HG02938 (cell line): ENCODE measurements around the gene POLR2C.

Experiments used
- ATAC-seq: cut with Tn5 transposase; IDR thresholded peaks from one replicate; pipeline ENCODE4 v1.9.1; 2021; ENCODE audit warnings: mild to moderate bottlenecking, moderate library complexity; ENCODE audit not compliant: unreplicated experiment

The POLR2C gene

GRCh38 chr16:57447186-57447962, 15.1 kb upstream of the POLR2C start, which contains the start of the genes CIAPIN1 and COQ9:
CIAPIN1 (minus strand) TSS chr16:57447385; CDS start chr16:57440928, 6,457 bp downstream.
COQ9 (plus strand) TSS chr16:57447479; CDS start chr16:57447506, 27 bp downstream.
- ATAC-seq = peak; percentile 93

- ATAC-seq = no peak
Observed at GRCh38 chr16:57452021-57452420, 10.5 kb upstream of the POLR2C start.

- no peak for ATAC-seq
Observed at GRCh38 chr16:57462978-57463362, 491 bp downstream of the POLR2C start.

GRCh38 chr16:57464523-57464922, 2.0 kb downstream of the POLR2C start:
- ATAC-seq = no peak

- ATAC-seq = no peak
Observed at GRCh38 chr16:57468346-57468745, 5.9 kb downstream of the POLR2C start.

- ATAC-seq = no peak
Observed at GRCh38 chr16:57469046-57469445, 6.6 kb downstream of the POLR2C start.

GRCh38 chr16:57469917-57470470, 7.5 kb downstream of the POLR2C start:
- ATAC-seq = no peak

- ATAC-seq = no peak
Observed at GRCh38 chr16:57470711-57471110, 8.2 kb downstream of the POLR2C start.

- no peak for ATAC-seq
Observed at GRCh38 chr16:57471209-57471608, 8.7 kb downstream of the POLR2C start.

- no peak for ATAC-seq
Observed at GRCh38 chr16:57471852-57472664, 9.6 kb downstream of the POLR2C start.

GRCh38 chr16:57472665-57473060, 10.2 kb downstream of the POLR2C start:
- no peak for ATAC-seq

GRCh38 chr16:57473176-57473840, 10.8 kb downstream of the POLR2C start:
- no peak for ATAC-seq

GRCh38 chr16:57473906-57474305, 11.4 kb downstream of the POLR2C start:
- no peak for ATAC-seq

- no peak for ATAC-seq
Observed at GRCh38 chr16:57474671-57475661, 12.5 kb downstream of the POLR2C start.

GRCh38 chr16:57475711-57476339, 13.3 kb downstream of the POLR2C start:
- peak; percentile 85 for ATAC-seq

- ATAC-seq = no peak
Observed at GRCh38 chr16:57476546-57477410, 14.3 kb downstream of the POLR2C start.

- ATAC-seq = no peak
Observed at GRCh38 chr16:57477531-57478202, 15.2 kb downstream of the POLR2C start.
